Femur (tissue), 1 donor: Measurements from ENCODE around the gene SKA1.
A peak's percentile ranks its signal among the peaks of the same experiment; 100 is the strongest.

Experiments used
- DNase-seq: peaks from one replicate; pipeline ENCODE4 v3.0.0-alpha.2; 2017

Gene SKA1

GRCh38 chr18:50374753-50375391 lies at the start of gene SKA1:
TSS of gene SKA1 (plus strand) at chr18:50375046. CDS start at chr18:50375831, 785 bp downstream.
- peak; percentile 98 for DNase-seq

- DNase-seq = no peak
Observed at GRCh38 chr18:50327983-50328382, 46.9 kb upstream of the SKA1 start.

- no peak for DNase-seq
Observed at GRCh38 chr18:50330176-50330575, 44.7 kb upstream of the SKA1 start.

- no peak for DNase-seq
Observed at GRCh38 chr18:50331691-50332090, 43.2 kb upstream of the SKA1 start.

- no peak for DNase-seq
Observed at GRCh38 chr18:50334546-50335152, 40.2 kb upstream of the SKA1 start.

GRCh38 chr18:50338122-50338521 lies 36.7 kb upstream of the SKA1 start:
- no peak for DNase-seq

GRCh38 chr18:50338715-50339114 lies 36.1 kb upstream of the SKA1 start:
- no peak for DNase-seq

GRCh38 chr18:50340078-50340477 lies 34.8 kb upstream of the SKA1 start:
- no peak for DNase-seq

- no peak for DNase-seq
Observed at GRCh38 chr18:50341443-50341842, 33.4 kb upstream of the SKA1 start.

GRCh38 chr18:50350699-50351098 lies 24.1 kb upstream of the SKA1 start:
- no peak for DNase-seq

- DNase-seq = no peak
Observed at GRCh38 chr18:50356036-50356945, 18.6 kb upstream of the SKA1 start.

GRCh38 chr18:50358844-50359243 lies 16.0 kb upstream of the SKA1 start:
- no peak for DNase-seq

- no peak for DNase-seq
Observed at GRCh38 chr18:50359806-50360205, 15.0 kb upstream of the SKA1 start.

GRCh38 chr18:50360611-50361010 lies 14.2 kb upstream of the SKA1 start:
- no peak for DNase-seq

GRCh38 chr18:50369672-50370071 lies 5.2 kb upstream of the SKA1 start:
- DNase-seq = no peak

- no peak for DNase-seq
Observed at GRCh38 chr18:50372743-50373142, 2.1 kb upstream of the SKA1 start.

GRCh38 chr18:50373561-50374219 lies 1.2 kb upstream of the SKA1 start:
- no peak for DNase-seq

GRCh38 chr18:50374220-50374752 lies 560 bp upstream of the SKA1 start:
- DNase-seq = no peak

- DNase-seq = no peak
Observed at GRCh38 chr18:50377061-50377798, 2.4 kb downstream of the SKA1 start.

GRCh38 chr18:50388988-50389387 lies 14.1 kb downstream of the SKA1 start:
- no peak for DNase-seq

GRCh38 chr18:50393802-50394201 lies 19.0 kb downstream of the SKA1 start:
- no peak for DNase-seq

GRCh38 chr18:50395093-50395492 lies 20.2 kb downstream of the SKA1 start:
- DNase-seq = no peak
